Central memory CD8-positive, alpha-beta T cell (primary cell): ENCODE results near the gene GNPAT.
A peak's percentile ranks its signal among the peaks of the same experiment; 100 is the strongest.

Source experiments
- ATAC-seq: fragments of 150-1000 bp; cut with Tn5 transposase; replicated peaks from 2 replicates; pipeline ENCODE4 v1.10.0; 2022; ENCODE audit warnings: mild to moderate bottlenecking, moderate FRiP score, moderate number of reproducible peaks; ENCODE audit not compliant: poor library complexity, severe bottlenecking; ENCODE audit errors: extremely low read depth
- DNase-seq, 2 donors: peaks; one replicate each; pipeline ENCODE4 v3.0.0; 2021; ENCODE audit warnings: low spot score in 2 of 2
- H3K27ac Mint-ChIP-seq: one replicate; pipeline ENCODE4 v1.8.0; 2022; ENCODE audit warnings: low read depth, mild to moderate bottlenecking, moderate library complexity, mixed read lengths
- H3K27me3 Mint-ChIP-seq: one replicate; pipeline ENCODE4 v1.8.0; 2022; ENCODE audit warnings: mixed read lengths
- H3K36me3 Mint-ChIP-seq: one replicate; pipeline ENCODE4 v1.8.0; 2022; ENCODE audit warnings: mild to moderate bottlenecking, moderate library complexity, mixed read lengths; ENCODE audit not compliant: insufficient read depth
- H3K4me1 Mint-ChIP-seq: one replicate; pipeline ENCODE4 v1.8.0; 2022; ENCODE audit warnings: mixed read lengths
- H3K4me3 Mint-ChIP-seq: one replicate; pipeline ENCODE4 v1.8.0; 2022; ENCODE audit warnings: mild to moderate bottlenecking, moderate library complexity, mixed read lengths
- H3K9me3 Mint-ChIP-seq: one replicate; pipeline ENCODE4 v1.8.0; 2022; ENCODE audit warnings: mixed read lengths

The GNPAT gene

DNA sequence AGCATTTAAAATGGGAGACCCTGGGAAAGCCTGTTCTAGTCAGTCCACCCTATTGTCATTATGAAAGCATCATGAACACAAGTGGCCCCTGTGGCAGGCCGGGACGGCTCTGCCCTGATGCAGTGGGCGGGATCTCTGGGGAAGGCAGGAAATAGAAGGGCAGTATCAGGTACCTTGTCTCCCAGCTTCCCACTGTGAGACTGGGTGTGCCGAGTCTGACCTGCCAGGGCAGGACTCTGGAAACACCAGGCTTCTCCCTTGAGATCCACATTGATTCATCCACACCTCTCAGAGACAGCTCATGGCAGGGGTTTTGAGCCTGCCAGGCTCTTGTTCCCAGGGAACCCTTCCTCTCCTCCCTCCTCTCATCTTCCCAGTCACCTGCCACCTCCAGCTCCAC, 24.5 kb upstream of the GNPAT start:
- Mint-ChIP-seq H3K36me3 (peaks cover 1% of the 10 kb centered on the region), H3K9me3 (no peaks in the 10 kb centered on the region), H3K27me3 (peaks cover 5% of the 10 kb centered on the region), H3K4me3 (no peak overlapping the region), H3K27ac (no peak overlapping the region), H3K4me1 (peaks cover 7% of the 10 kb centered on the region)
- ATAC-seq (no peak), DNase-seq (no peak)

DNA sequence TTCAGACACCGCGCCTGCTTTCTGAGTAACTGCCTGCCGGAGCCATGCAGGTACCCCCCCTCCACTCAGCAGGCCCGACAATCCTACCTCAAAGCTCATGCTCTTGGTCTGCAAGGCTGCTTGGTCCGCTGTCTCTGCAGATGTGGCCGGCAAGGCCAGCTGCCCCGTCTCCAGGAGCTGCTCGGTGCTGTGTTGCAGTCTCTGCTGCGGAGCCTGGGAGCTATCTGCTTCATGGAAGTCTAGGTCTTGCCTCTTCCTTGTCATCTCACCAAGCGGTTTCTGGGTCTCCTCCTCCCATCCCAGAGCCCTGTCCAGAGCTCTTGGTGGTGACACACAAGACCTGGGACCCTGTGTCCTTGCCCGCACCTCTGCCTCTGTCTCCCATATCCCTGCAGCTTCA, 24.0 kb upstream of the GNPAT start:
- Mint-ChIP-seq H3K27me3 (peaks cover 5% of the 10 kb centered on the region), H3K27ac (no peak overlapping the region)

GRCh38 chr1:231218078-231218477, 22.9 kb upstream of the GNPAT start:
- Mint-ChIP-seq H3K27ac (no peak overlapping the region), H3K27me3 (peaks cover 5% of the 10 kb centered on the region), H3K36me3 (peaks cover 7% of the 10 kb centered on the region), H3K9me3 (no peaks in the 10 kb centered on the region), H3K4me3 (no peak overlapping the region), H3K4me1 (peaks cover 5% of the 10 kb centered on the region)
- DNase-seq, result no peak
- ATAC-seq, result no peak

More for the DNA sequence above, 24.0 kb upstream of the GNPAT start:
- H3K4me1 Mint-ChIP-seq, result peaks cover 5% of the 10 kb centered on the region
- no peaks in the 10 kb centered on the region for H3K9me3 Mint-ChIP-seq
- DNase-seq, result no peak
- H3K36me3 Mint-ChIP-seq, result peaks cover 3% of the 10 kb centered on the region
- H3K4me3 Mint-ChIP-seq, result no peak overlapping the region
- no peak for ATAC-seq

DNA sequence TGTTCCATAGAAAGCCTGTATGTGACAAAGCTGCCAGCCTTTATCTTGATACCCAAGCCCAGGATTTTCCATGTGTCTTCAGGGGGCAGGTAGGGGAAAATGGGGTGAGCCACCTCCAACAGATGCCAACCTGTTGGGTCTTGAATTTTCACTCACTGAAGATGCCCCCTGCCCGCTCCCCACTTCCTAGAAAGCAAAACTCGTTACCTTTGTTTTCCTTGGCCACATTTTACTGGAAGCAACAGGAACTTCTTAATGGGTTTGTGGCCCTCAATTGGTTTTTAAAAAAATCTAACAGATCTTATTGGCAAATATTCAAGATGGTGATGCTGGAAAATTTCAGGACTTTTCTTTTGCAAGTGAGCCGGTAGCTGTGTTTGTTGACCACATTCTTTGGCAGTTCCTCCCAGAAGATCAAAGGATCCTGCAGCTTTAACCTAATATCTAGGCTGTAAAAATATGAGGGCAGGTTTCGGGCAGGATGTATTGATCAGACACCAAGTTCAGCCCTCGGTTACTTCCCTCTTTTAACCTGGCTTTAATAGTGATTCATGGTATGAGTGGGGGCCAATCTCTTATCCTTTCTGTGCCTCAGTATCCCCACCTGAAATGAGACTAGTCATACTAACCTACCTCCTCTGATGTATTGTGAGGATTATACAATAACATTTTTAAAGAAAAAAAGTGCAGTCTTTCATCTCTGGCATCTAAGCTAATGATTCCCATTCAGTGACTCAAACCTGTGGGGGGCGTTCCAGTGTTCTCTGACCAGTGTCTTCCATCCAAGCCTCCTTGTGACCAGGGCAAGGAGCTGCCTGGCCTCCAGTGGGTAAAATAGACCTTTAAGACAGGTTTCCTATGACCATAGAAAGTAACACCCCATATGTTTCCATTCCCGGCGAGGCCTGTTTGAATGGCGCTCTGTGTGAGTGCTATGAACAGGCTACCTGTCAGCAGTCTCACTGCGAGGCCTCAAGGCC, 21.3 kb upstream of the GNPAT start:
- no peak overlapping the region for H3K27ac Mint-ChIP-seq
- DNase-seq (no peak), ATAC-seq (no peak)
- no peaks in the 10 kb centered on the region for H3K9me3 Mint-ChIP-seq
- peaks cover 10% of the 10 kb centered on the region for H3K36me3 Mint-ChIP-seq
- no peaks in the 10 kb centered on the region for H3K27me3 Mint-ChIP-seq
- no peak overlapping the region for H3K4me3 Mint-ChIP-seq
- H3K4me1 Mint-ChIP-seq, result peaks cover 5% of the 10 kb centered on the region

- no peak for DNase-seq
- no peak for ATAC-seq
- Mint-ChIP-seq H3K9me3 (no peaks in the 10 kb centered on the region), H3K27ac (no peak overlapping the region), H3K4me3 (no peak overlapping the region), H3K36me3 (peaks cover 21% of the 10 kb centered on the region), H3K27me3 (no peaks in the 10 kb centered on the region), H3K4me1 (no peaks in the 10 kb centered on the region)
These were observed 20.2 kb upstream of the GNPAT start for GRCh38 chr1:231220801-231221200.

- Mint-ChIP-seq H3K4me1 (peaks cover 12% of the 10 kb centered on the region), H3K4me3 (no peak overlapping the region), H3K27me3 (no peaks in the 10 kb centered on the region), H3K36me3 (peaks cover 45% of the 10 kb centered on the region), H3K27ac (peak overlapping the region; percentile 49), H3K9me3 (no peaks in the 10 kb centered on the region)
- ATAC-seq, result no peak
- DNase-seq, result no peak
These were observed 14.9 kb upstream of the GNPAT start for GRCh38 chr1:231226156-231226555.

DNA sequence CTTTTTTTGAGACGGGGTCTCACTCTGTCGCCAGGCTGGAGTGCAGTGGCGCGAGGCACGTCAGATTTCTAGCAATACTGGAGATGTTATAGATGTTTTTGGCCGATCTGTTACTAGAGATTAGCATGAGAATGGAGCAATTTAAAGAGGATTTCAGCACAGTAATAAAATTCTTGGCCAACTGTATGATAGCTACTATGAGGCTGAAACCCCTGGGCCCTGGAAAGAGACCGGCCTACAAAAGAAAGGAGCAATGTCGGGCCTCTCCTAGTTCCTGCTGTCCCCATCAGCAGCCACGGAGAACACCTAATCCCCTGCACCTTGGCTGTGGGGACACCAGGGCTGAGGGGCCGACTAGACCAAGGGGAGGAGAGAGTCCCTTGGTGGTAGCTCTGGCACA, 9.5 kb upstream of the GNPAT start:
- H3K27me3 Mint-ChIP-seq, result no peaks in the 10 kb centered on the region
- no peaks in the 10 kb centered on the region for H3K9me3 Mint-ChIP-seq
- no peak overlapping the region for H3K4me3 Mint-ChIP-seq
- peaks cover 26% of the 10 kb centered on the region for H3K36me3 Mint-ChIP-seq
- ATAC-seq, result no peak
- H3K4me1 Mint-ChIP-seq, result peaks cover 45% of the 10 kb centered on the region
- no peak overlapping the region for H3K27ac Mint-ChIP-seq
- DNase-seq, result no peak

DNA sequence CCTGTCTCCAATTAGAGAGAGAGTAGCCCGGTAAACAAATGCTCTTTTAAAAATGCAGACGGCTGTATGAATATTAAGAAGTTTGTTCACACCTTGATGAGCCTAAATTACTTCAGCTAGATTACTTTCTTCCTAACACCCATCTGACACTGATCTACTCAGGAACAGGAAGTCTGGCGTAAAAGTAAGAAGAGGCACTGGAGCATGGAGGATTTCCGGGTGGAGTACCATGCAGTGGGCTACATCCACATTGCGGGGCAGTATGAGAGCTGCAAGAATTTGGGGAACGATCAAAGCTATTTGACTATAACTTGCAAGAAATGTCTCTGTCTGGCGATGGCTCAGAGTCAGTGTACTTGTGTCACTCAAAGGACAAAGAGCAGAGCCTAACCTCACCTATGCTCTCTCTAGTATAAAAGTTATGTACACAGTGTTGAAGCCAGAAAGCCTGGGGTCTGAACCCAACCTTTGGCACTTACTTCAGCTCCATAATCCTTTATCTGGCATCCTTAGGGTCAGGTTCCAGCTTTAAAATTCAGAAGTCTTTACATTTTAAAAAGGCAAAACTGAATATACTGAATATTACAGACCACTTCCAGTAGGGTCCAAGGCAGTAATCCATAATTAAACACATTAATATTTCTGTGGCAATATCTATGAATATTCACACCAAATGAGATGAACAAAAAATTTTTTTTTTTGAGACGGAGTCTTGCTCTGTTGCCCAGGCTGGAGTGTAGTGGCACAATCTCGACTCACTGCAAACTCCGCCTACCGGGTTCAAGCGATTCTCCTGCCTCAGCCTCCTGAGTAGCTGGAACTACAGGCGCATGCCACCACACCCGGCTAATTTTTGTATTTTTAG, 7.9 kb upstream of the GNPAT start:
- no peaks in the 10 kb centered on the region for H3K27me3 Mint-ChIP-seq
- peaks cover 17% of the 10 kb centered on the region for H3K36me3 Mint-ChIP-seq
- DNase-seq (no peak), ATAC-seq (no peak)
- no peak overlapping the region for H3K27ac Mint-ChIP-seq
- H3K4me3 Mint-ChIP-seq, result no peak overlapping the region
- peaks cover 46% of the 10 kb centered on the region for H3K4me1 Mint-ChIP-seq
- H3K9me3 Mint-ChIP-seq, result no peaks in the 10 kb centered on the region

GRCh38 chr1:231233735-231234417, 7.1 kb upstream of the GNPAT start:
- no peaks in the 10 kb centered on the region for H3K9me3 Mint-ChIP-seq
- ATAC-seq, result no peak
- peaks cover 52% of the 10 kb centered on the region for H3K4me1 Mint-ChIP-seq
- H3K36me3 Mint-ChIP-seq, result peaks cover 19% of the 10 kb centered on the region
- no peak for DNase-seq
- no peak overlapping the region for H3K27ac Mint-ChIP-seq
- no peaks in the 10 kb centered on the region for H3K27me3 Mint-ChIP-seq
- H3K4me3 Mint-ChIP-seq, result no peak overlapping the region

GRCh38 chr1:231234506-231234905, 6.5 kb upstream of the GNPAT start:
- no peaks in the 10 kb centered on the region for H3K27me3 Mint-ChIP-seq
- peaks cover 20% of the 10 kb centered on the region for H3K36me3 Mint-ChIP-seq
- H3K4me1 Mint-ChIP-seq, result peaks cover 58% of the 10 kb centered on the region
- no peak overlapping the region for H3K4me3 Mint-ChIP-seq
- peak overlapping the region; percentile 63 for H3K27ac Mint-ChIP-seq
- no peaks in the 10 kb centered on the region for H3K9me3 Mint-ChIP-seq
- ATAC-seq, result no peak
- no peak for DNase-seq

DNA sequence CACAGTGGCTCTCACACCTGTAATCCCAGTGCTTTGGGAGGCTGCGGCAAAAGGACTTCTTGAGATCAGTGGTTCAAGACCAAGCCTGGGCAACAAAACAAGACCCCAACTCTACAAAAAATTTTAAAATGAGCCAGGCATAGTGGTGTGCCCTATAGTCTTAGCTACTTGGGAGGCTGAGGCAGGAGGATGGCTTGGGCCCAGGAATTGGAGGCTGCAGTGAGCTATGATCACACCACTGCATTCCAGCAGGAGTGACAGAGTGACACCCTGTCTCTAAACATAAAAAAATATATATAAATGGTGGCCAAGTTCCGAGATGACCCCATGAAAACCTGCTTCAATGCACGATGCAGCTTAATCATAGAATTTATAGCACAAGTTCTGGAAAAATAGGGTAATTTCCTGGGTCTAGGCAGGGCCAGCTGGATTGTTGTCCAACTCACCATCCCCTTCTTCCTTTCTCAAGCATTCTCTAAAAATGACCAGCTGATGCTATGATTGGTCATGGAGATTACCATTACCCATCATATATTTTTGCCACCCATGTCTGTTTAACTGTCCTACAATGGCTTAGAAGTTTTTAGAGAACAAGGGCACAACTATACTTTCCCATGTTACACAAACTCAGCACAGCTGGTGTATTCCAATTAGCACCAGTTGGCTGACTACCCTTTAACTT, 5.3 kb upstream of the GNPAT start:
- DNase-seq, result no peak
- no peak for ATAC-seq
- Mint-ChIP-seq H3K36me3 (peaks cover 19% of the 10 kb centered on the region), H3K9me3 (no peaks in the 10 kb centered on the region), H3K27ac (no peak overlapping the region), H3K4me3 (no peak overlapping the region), H3K27me3 (no peaks in the 10 kb centered on the region), H3K4me1 (peaks cover 61% of the 10 kb centered on the region)

DNA sequence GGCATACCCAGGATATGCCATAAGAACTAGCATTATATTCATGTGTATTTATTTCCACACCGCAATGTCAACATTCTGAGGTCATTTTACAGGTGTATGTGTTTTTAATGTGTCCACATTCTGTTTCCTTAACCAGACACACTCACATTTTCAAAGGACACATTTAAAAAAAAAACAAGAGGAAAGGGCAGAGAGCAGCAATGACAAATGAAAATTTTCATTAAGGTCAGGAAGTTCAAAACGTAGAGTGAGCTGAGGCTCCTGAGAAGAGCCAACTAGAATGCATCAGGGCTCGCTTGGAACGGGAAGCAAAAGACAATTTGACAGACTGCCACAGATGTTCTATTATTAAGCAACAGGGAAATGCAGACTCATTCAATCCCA, 4.8 kb upstream of the GNPAT start:
- peaks cover 56% of the 10 kb centered on the region for H3K4me1 Mint-ChIP-seq
- H3K36me3 Mint-ChIP-seq, result peaks cover 25% of the 10 kb centered on the region
- no peak for DNase-seq
- no peaks in the 10 kb centered on the region for H3K9me3 Mint-ChIP-seq
- H3K27ac Mint-ChIP-seq, result no peak overlapping the region
- no peak for ATAC-seq
- no peaks in the 10 kb centered on the region for H3K27me3 Mint-ChIP-seq
- no peak overlapping the region for H3K4me3 Mint-ChIP-seq
